Activated naive CD8-positive, alpha-beta T cell treated with anti-CD3 and anti-CD28 coated beads for 36 hours (primary cell): ENCODE measurements around the gene STXBP6. TPM values are rescaled to one million over a fixed set of nuclear protein-coding genes. Genes with fewer than 3 reads are reported as not detected.

Experiments
- DNase-seq: peaks from one replicate; pipeline ENCODE4 v3.0.0; 2021
- H3K27ac Mint-ChIP-seq: one replicate; pipeline ENCODE4 v1.8.0; 2022; ENCODE audit warnings: mild to moderate bottlenecking, moderate library complexity, mixed read lengths
- H3K27me3 Mint-ChIP-seq: one replicate; pipeline ENCODE4 v1.8.0; 2022; ENCODE audit warnings: mild to moderate bottlenecking, mixed read lengths
- H3K36me3 Mint-ChIP-seq: one replicate; pipeline ENCODE4 v1.8.0; 2021; ENCODE audit warnings: mild to moderate bottlenecking, mixed read lengths
- H3K4me1 Mint-ChIP-seq: one replicate; pipeline ENCODE4 v1.8.0; 2021; ENCODE audit warnings: mixed read lengths
- H3K4me3 Mint-ChIP-seq: one replicate; pipeline ENCODE4 v1.8.0; 2022; ENCODE audit warnings: mild to moderate bottlenecking, moderate library complexity, mixed read lengths
- H3K9me3 Mint-ChIP-seq: one replicate; pipeline ENCODE4 v1.8.0; 2022; ENCODE audit warnings: mixed read lengths
- total RNA-seq, 2 experiments: library from RNA; stranded (reverse); gene quantifications; one replicate each; pipeline ENCODE4 v1.2.3, GENCODE V29; 2021

STXBP6 gene
- total RNA-seq, 2 experiments from 2014 or later = not detected

DNA sequence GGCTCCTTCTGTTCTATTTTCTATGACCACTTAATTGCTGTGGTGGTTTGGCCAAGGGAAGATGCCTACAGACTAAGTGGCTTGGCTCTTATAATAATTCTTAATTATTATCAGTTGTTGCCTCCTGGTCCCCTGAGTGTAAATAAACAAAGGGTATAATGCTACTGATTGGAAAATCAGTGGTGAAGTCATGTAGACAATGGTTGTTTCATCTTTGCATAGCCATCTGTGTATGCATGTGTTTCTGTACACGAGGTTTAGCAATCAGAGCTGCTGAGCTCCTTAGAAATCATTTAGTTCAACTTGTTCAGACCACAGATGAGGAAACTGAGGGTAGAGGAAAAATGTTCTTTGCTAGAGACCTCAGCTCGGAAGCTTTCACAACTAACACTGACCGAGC lies 152.2 kb downstream of the STXBP6 start:
- H3K36me3 Mint-ChIP-seq = no peaks in the 10 kb centered on the region
- H3K27ac Mint-ChIP-seq = no peak overlapping the region
- H3K4me1 Mint-ChIP-seq = no peaks in the 10 kb centered on the region
- no peak overlapping the region for H3K4me3 Mint-ChIP-seq
- peaks cover 20% of the 10 kb centered on the region for H3K27me3 Mint-ChIP-seq
- H3K9me3 Mint-ChIP-seq = no peaks in the 10 kb centered on the region
- DNase-seq = no peak

DNA sequence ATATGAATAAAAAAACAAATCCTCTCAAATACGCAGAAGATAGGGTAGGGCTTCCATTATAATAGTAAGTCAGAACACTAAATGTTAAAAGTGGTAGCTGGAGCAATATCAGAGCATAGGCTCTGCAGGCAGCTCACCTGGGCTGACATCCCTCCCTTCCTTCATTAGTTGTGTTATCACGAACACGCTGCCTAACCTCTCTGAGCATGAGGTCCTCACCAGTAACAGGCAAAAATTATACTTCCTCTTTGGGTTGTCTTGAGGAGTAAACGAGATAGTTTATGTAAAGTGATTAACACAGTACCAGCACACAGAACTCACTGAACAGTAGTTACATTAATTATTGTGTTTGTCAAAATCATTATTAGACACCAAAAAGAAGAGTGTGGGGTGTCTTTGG lies 154.3 kb downstream of the STXBP6 start:
- H3K27me3 Mint-ChIP-seq = peaks cover 18% of the 10 kb centered on the region
- no peak overlapping the region for H3K27ac Mint-ChIP-seq
- H3K4me1 Mint-ChIP-seq = no peaks in the 10 kb centered on the region
- H3K4me3 Mint-ChIP-seq = no peak overlapping the region
- no peaks in the 10 kb centered on the region for H3K36me3 Mint-ChIP-seq
- DNase-seq = no peak
- peaks cover 3% of the 10 kb centered on the region for H3K9me3 Mint-ChIP-seq

DNA sequence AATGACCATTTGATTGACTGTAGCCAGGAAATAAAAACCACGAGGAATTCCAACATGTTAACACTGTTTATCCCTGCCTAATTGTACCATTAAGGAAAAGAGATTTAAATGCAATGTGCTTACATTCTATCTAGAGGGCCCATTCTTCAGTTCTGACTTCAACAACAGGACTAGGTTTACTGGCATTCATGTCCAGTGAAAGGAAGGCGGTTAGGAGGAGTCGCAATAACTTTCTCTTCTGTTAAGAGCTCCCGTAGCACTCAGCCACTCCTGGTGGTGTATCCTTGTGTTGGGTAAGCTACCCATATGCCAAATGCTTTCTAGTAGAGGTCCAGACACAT lies 154.7 kb downstream of the STXBP6 start:
- Mint-ChIP-seq H3K4me3 (no peak overlapping the region), H3K36me3 (no peaks in the 10 kb centered on the region), H3K4me1 (no peaks in the 10 kb centered on the region), H3K27ac (no peak overlapping the region), H3K27me3 (peaks cover 16% of the 10 kb centered on the region), H3K9me3 (peaks cover 5% of the 10 kb centered on the region)
- no peak for DNase-seq

DNA sequence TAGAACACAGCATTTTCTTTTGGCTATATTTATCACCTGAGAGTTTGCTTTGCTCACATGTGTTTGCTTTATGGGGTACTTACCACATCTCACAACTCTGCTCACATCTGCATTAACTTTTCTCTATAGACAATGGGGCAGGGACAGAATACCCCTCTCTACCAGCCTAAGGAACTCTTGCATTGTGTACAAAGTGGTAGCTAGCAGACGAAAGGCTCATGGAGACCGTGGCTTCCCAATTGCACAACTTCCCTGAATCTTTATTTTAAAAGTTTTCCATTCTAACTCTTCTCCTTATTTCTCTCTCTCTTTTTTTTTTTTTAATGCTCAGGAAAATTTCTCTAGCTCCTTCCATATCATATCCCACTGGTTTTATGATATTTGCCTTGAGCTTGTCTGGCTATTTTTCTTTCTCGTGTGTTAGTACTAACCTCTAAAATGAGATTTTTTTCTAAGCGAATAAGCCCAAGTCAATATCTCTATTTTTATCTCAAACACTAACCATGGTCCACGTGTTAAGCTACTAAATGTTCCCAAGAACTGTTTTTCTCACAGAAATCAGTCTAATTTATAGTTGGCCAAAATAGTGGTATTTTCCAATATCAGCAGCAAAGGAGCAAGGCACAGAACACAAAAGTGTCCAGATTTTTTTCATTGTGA lies 155.2 kb downstream of the STXBP6 start:
- Mint-ChIP-seq H3K36me3 (no peaks in the 10 kb centered on the region), H3K4me3 (no peak overlapping the region), H3K9me3 (peaks cover 8% of the 10 kb centered on the region), H3K4me1 (no peaks in the 10 kb centered on the region), H3K27ac (no peak overlapping the region), H3K27me3 (peaks cover 16% of the 10 kb centered on the region)
- no peak for DNase-seq

DNA sequence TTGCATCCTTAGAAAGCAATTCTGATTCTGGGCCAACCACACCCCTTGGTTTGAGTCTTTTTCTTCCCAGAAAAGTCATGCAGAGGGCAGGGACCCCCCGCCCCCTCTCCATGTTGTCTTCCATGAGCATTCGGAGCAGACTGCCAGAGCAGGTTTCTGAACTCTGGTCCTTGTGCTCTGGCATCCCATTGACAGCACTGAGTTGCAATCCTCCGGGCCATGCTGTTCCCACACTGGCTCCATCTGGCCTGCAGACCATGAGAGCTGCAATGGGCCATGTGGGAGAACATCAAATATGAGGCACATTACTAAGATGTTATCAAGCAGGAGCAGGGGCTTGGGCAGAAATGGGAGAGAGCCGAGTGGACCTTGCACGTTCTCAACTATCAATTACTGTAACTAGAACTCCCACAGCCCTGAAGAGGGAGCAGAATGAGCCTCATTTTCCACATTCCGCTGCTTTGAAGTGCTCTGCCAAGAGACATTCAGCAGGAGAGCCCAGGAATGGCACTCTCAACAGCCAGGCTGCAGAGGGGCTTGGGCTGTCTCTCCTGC lies 157.4 kb downstream of the STXBP6 start:
- DNase-seq = no peak
- H3K4me3 Mint-ChIP-seq = no peak overlapping the region
- no peaks in the 10 kb centered on the region for H3K36me3 Mint-ChIP-seq
- H3K4me1 Mint-ChIP-seq = no peaks in the 10 kb centered on the region
- no peak overlapping the region for H3K27ac Mint-ChIP-seq
- peaks cover 18% of the 10 kb centered on the region for H3K27me3 Mint-ChIP-seq
- H3K9me3 Mint-ChIP-seq = peaks cover 10% of the 10 kb centered on the region

DNA sequence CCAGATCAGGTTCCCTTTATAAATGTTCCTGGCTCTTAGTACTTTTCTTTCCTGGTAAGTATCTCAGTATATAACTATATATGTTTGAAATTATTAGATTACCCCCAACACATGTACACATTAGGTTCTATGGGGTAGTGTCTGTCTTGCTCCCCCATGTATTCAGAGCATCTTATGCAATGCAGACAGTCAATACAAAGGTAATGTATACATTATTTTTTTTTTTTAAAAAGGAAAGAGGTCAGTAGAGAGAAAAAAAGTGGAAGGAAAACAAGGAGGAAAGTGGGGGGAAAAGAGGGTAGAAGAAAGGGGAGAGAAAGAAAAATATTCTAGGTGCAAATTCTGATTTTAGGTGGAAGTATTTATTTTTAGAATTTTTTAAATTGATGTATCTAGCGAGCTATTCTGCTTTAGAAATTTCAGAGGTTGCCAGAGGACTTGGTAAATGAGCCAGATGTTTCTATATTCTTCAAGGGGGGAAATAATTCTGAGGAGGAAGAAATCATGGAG lies 157.9 kb downstream of the STXBP6 start:
- DNase-seq = no peak
- no peaks in the 10 kb centered on the region for H3K4me1 Mint-ChIP-seq
- no peaks in the 10 kb centered on the region for H3K36me3 Mint-ChIP-seq
- H3K27me3 Mint-ChIP-seq = peaks cover 16% of the 10 kb centered on the region
- no peak overlapping the region for H3K27ac Mint-ChIP-seq
- no peak overlapping the region for H3K4me3 Mint-ChIP-seq
- peaks cover 10% of the 10 kb centered on the region for H3K9me3 Mint-ChIP-seq

DNA sequence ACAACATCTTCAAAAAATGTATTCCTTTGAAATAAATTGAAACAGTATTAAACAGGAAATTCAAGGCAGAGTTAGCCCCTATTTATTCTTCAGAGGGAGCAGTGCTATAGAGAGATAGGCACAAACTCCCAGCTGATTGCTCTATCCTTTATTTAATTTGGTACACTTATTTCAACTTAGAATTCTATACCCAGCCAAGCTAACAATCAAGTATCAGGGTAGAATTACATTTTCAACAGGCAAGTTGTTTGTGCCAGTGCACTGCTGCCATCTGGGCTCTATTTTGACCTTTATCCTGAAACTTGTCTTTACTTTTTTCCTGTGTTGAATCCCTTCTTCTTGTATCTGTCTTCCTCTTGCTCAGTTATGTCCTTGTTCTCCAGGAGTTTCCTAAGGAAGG lies 159.2 kb downstream of the STXBP6 start:
- no peak for DNase-seq
- H3K9me3 Mint-ChIP-seq = peaks cover 10% of the 10 kb centered on the region
- H3K4me1 Mint-ChIP-seq = no peaks in the 10 kb centered on the region
- no peak overlapping the region for H3K27ac Mint-ChIP-seq
- no peaks in the 10 kb centered on the region for H3K36me3 Mint-ChIP-seq
- no peak overlapping the region for H3K4me3 Mint-ChIP-seq
- peaks cover 16% of the 10 kb centered on the region for H3K27me3 Mint-ChIP-seq

DNA sequence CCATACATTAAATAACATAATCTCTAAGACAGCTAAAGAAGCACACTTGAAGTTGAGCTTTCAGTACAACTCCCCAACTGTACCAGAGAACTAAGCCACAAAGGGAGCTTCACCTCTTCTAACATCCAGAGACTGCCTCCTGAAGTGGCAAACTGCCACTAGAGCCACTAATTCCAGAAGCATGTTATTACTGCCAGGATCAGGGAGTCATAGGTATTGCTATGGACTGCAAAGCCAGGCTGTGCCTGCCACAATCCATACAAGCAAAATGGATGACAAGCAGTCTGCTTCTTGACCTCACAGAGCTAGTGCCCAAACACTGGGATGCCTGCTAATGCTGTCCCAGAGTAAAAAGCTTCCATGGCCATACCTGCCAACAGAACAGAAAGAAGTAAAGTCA lies 160.1 kb downstream of the STXBP6 start:
- Mint-ChIP-seq H3K36me3 (no peaks in the 10 kb centered on the region), H3K27me3 (peaks cover 16% of the 10 kb centered on the region), H3K4me1 (no peaks in the 10 kb centered on the region), H3K27ac (no peak overlapping the region), H3K9me3 (peaks cover 10% of the 10 kb centered on the region), H3K4me3 (no peak overlapping the region)
- no peak for DNase-seq

DNA sequence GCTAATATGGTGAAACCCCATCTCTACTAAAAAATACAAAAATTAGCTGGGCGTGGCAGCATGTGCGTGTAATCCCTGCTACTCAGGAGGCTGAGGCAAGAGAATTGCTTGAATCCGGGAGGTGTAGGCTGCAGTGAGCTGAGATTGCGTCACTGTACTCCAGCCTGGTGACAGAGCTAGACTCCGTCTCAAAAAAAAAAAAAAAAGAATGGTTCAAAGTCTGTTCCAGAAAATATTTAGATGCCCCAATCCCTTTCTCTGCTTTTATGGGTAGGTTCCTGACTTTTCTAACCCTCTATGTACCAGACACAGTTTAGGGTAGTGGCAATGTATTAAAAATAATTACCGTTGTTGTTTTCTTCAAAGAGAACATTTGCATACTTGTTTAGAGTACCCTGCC lies 161.4 kb downstream of the STXBP6 start:
- DNase-seq = no peak
- Mint-ChIP-seq H3K27me3 (peaks cover 16% of the 10 kb centered on the region), H3K4me3 (no peak overlapping the region), H3K27ac (no peak overlapping the region), H3K9me3 (peaks cover 10% of the 10 kb centered on the region), H3K36me3 (no peaks in the 10 kb centered on the region), H3K4me1 (no peaks in the 10 kb centered on the region)

DNA sequence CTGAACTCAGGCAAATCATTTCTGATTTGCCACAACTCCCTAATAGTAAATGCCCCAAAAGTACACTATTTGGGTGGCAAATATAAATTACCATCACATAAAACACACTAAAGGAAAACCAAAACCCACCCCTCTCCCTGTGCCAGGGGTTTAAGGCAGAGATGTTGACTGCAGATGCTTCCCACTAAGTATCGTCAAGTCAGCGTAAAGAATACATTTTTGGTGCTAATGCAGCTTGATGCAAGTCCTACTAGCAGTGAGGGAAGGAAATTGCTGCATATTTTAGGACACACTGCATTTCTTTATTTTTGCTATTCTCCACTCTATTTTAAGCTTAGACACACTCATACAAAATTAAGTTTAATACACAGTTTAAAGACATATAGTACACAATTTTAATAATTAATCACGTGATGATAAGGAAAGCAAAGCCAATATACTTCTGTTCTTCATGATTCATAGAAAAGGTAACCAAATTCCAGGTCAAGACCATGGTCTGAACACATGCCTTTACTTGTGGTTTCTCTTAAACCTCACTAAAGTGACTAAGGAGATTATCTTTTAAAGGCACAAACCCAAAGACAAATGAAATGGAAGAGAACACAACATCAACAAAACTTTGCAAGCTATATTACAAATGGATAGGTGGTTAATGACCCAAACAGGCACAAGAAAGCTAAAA lies 162.2 kb downstream of the STXBP6 start:
- H3K4me3 Mint-ChIP-seq = no peak overlapping the region
- peaks cover 10% of the 10 kb centered on the region for H3K9me3 Mint-ChIP-seq
- no peaks in the 10 kb centered on the region for H3K4me1 Mint-ChIP-seq
- no peak overlapping the region for H3K27ac Mint-ChIP-seq
- H3K27me3 Mint-ChIP-seq = peaks cover 16% of the 10 kb centered on the region
- H3K36me3 Mint-ChIP-seq = no peaks in the 10 kb centered on the region
- no peak for DNase-seq

DNA sequence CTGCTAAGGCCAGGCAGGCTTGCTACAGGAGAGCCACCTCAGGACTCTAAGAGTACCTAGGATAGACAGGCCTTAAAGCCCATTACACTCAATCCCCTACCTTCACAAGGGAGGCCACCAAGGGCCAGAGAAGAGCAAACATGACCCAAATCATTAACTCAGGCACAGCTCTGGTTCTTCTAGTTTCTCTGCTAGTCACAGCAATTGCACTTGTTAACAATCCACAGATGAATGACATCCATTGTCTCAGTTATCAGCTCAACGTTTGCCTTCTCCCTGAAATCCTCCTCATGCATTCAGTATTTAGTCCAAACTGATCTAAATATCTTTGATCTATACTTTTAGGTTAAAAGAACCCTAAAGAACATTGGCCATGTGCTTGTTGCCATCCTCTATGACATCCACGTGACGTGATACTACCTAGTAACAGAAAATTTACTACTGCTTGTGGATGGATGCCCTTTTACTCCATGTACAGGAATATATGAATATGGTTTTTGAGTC lies 164.5 kb downstream of the STXBP6 start:
- Mint-ChIP-seq H3K4me1 (no peaks in the 10 kb centered on the region), H3K9me3 (peaks cover 7% of the 10 kb centered on the region), H3K36me3 (no peaks in the 10 kb centered on the region), H3K27me3 (peaks cover 16% of the 10 kb centered on the region), H3K4me3 (no peak overlapping the region), H3K27ac (no peak overlapping the region)
- DNase-seq = no peak

DNA sequence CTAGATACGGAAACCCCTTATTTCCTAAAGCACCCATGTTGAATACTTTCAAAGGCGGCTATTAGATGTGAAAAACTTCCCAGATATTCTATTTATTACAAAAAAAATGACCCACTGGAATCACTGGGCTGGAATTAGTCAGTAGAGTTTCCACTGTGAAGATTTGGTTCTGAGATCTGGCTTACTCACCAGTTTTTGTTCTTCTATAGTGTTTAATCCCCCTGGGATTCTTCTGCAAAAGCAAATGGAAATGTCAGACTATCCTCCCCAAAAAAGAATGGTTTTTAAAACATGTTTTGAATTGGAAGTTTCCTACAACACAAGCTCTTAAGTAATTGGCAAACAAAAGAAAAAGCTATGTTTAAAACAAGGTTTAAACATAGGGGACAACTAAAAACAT lies 166.4 kb downstream of the STXBP6 start:
- Mint-ChIP-seq H3K9me3 (no peaks in the 10 kb centered on the region), H3K4me3 (no peak overlapping the region)
- no peak for DNase-seq

DNA sequence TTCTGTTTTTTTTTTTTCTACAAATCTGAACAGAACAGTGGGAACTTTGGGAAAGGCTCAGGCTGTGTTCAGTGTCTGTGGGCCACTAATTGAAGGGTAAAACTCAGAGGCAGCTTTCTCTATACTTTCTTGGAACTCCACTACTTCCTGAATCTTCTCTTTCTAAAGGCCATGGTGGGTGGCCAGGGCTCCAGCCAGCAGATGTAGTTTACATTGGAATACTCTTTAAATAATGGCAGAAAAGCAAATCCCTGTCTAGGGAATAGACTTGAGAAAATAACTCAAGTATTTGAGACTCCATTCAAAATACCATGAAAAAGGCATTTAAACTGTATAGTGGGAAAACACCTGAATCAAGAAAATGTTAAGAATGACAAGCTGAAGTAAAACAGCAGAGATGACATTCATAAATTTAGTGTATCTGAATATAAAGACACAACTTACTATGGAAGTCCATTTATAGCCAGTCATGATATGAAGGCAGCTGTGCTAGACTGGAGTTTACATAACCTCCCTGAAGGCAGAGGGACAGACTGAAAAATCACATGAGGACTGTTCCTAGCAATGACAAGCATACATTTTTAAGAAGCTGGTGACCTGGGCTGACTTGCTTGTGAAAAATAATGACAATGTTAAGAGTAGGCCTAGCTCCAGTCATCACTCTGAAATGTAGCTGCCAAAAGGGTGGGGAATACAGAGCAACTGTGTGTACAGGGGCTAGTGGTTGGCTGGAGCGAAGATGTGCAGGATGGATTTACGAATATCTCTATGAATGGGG lies 168.6 kb downstream of the STXBP6 start:
- no peak overlapping the region for H3K4me3 Mint-ChIP-seq
- DNase-seq = no peak
- peaks cover 5% of the 10 kb centered on the region for H3K27me3 Mint-ChIP-seq
- H3K9me3 Mint-ChIP-seq = no peaks in the 10 kb centered on the region
- no peaks in the 10 kb centered on the region for H3K36me3 Mint-ChIP-seq
- no peaks in the 10 kb centered on the region for H3K4me1 Mint-ChIP-seq
- no peak overlapping the region for H3K27ac Mint-ChIP-seq

More for the DNA sequence above, 166.4 kb downstream of the STXBP6 start:
- Mint-ChIP-seq H3K27ac (no peak overlapping the region), H3K4me1 (no peaks in the 10 kb centered on the region), H3K36me3 (no peaks in the 10 kb centered on the region), H3K27me3 (peaks cover 15% of the 10 kb centered on the region)

DNA sequence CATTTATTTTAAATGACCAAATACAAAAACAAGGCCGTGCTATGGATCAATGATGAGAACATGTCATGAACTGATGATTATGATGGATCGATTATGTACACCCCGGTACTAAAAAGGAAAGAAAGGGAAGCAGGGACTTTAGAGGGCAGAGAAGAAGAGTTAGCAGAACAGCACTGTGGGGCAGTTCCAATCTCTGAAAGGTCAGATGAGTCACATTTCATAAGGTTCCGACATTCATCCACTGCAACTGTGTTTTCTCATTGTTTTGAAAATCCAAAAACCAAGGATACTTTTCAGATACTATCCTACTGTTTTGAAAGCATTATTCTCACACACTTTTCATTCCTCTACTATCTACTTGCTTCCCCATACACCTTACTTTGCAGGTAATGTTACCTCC lies 169.3 kb downstream of the STXBP6 start:
- no peak overlapping the region for H3K4me3 Mint-ChIP-seq
- H3K36me3 Mint-ChIP-seq = no peaks in the 10 kb centered on the region
- H3K27ac Mint-ChIP-seq = no peak overlapping the region

More for the DNA sequence above, 169.3 kb downstream of the STXBP6 start:
- H3K9me3 Mint-ChIP-seq = no peaks in the 10 kb centered on the region
- H3K27me3 Mint-ChIP-seq = peaks cover 6% of the 10 kb centered on the region
- DNase-seq = no peak
- no peaks in the 10 kb centered on the region for H3K4me1 Mint-ChIP-seq
